ENCODE results near the gene DCST2. TPM values are rescaled to one million over a fixed set of nuclear protein-coding genes. Genes with fewer than 3 reads are reported as not detected.

The DCST2 gene
- total and polyA plus RNA-seq, 9 of the 15 experiments (the other 6 are each of a cell fraction or from before 2014, with no cell fraction given), result 0.09 to 0.49 (median 0.11) TPM; not detected in 3

- TF ChIP-seq YY1 (IDR thresholded peaks at IDR 0.05; ENCODE audit: borderline replicate concordance in 1 of 3, control insufficient read depth in 1 of 3, extremely low read depth in 1 of 3, insufficient read depth in 3 of 3, insufficient read length in 1 of 3, insufficient replicate concordance in 2 of 3, low read depth in 1 of 3, low read length in 2 of 3) (peak in 1 of 3 experiments; percentile 54), ELF1 (tag; IDR thresholded peaks at IDR 0.05) (peak; percentile 88), ZBTB8A (IDR thresholded peaks at IDR 0.05; ENCODE audit: partially characterized antibody) (no peak), ARID4B (CRISPR knock-in tag; IDR thresholded peaks at IDR 0.05) (peak; percentile 64), SMARCA5 (IDR thresholded peaks at IDR 0.05) (no peak), HDGF (IDR thresholded peaks at IDR 0.05) (no peak), DMBX1 (CRISPR knock-in tag; IDR thresholded peaks at IDR 0.05; ENCODE audit: borderline replicate concordance) (0 out of 2 replicates have a peak, but pooled peaks have one; percentile 27), CEBPG (CRISPR knock-in tag; IDR thresholded peaks at IDR 0.05) (no peak), CEBPG (tag; conservative IDR thresholded peaks at IDR 0.05 in 1 of 2, IDR thresholded peaks at IDR 0.05 in 1 of 2) (no peak), AFF1 (IDR thresholded peaks at IDR 0.05; ENCODE audit: low read depth in 1 of 2, partially characterized antibody in 2 of 2) (peak in 1 of 2 experiments; percentile 34), MCM7 (IDR thresholded peaks at IDR 0.05) (no peak; a peak in 1 of 4 replicates), RBM22 (IDR thresholded peaks at IDR 0.05; ENCODE audit: low read depth, low read length, poor library complexity, severe bottlenecking) (no peak), ZNF124 (CRISPR knock-in tag; IDR thresholded peaks at IDR 0.05) (no peak)
- TF ChIP-seq, protein P1, sequence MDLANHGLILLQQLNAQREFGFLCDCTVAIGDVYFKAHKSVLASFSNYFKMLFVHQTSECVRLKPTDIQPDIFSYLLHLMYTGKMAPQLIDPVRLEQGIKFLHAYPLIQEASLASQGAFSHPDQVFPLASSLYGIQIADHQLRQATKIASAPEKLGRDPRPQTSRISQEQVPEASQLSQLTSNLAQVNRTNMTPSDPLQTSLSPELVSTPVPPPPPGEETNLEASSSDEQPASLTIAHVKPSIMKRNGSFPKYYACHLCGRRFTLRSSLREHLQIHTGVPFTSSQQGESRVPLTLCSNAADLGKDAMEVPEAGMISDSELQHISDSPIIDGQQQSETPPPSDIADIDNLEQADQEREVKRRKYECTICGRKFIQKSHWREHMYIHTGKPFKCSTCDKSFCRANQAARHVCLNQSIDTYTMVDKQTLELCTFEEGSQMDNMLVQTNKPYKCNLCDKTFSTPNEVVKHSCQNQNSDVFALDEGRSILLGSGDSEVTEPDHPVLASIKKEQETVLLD (IDR thresholded peaks at IDR 0.05), result no peak
- TF ChIP-seq, protein P2, sequence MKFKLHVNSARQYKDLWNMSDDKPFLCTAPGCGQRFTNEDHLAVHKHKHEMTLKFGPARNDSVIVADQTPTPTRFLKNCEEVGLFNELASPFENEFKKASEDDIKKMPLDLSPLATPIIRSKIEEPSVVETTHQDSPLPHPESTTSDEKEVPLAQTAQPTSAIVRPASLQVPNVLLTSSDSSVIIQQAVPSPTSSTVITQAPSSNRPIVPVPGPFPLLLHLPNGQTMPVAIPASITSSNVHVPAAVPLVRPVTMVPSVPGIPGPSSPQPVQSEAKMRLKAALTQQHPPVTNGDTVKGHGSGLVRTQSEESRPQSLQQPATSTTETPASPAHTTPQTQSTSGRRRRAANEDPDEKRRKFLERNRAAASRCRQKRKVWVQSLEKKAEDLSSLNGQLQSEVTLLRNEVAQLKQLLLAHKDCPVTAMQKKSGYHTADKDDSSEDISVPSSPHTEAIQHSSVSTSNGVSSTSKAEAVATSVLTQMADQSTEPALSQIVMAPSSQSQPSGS (CRISPR knock-in tag; IDR thresholded peaks at IDR 0.05), result no peak
These were observed 50.5 kb downstream of the DCST2 start, which contains the start of gene FLAD1 (continued) for GRCh38 chr1:154982897-154983648.

Data from K562 (cell line).